HG02840 (cell line): ENCODE data around the gene PROK1.
"Not testable (repeated sequence)": the region's sequence is repeated elsewhere in the genome, so short reads cannot be mapped to it uniquely, and the experiment has no call there.

Experiments
- ATAC-seq: cut with Tn5 transposase; IDR thresholded peaks from one replicate; pipeline ENCODE4 v1.9.1; 2021; ENCODE audit warnings: mild to moderate bottlenecking, moderate library complexity, moderate number of reproducible peaks; ENCODE audit not compliant: unreplicated experiment, low FRiP score

Gene PROK1

GRCh38 chr1:110450929-110451328, at the start of gene PROK1:
PROK1 (plus strand) TSS chr1:110451149; CDS start chr1:110451217, 68 bp downstream.
- no peak for ATAC-seq

GRCh38 chr1:110403805-110404204, 47.1 kb upstream of the PROK1 start:
- ATAC-seq = no peak

- ATAC-seq = no peak
These were observed 46.5 kb upstream of the PROK1 start for GRCh38 chr1:110404401-110404800.

GRCh38 chr1:110406407-110406806, 44.5 kb upstream of the PROK1 start:
- not testable (repeated sequence) for ATAC-seq

GRCh38 chr1:110407260-110408210, 43.4 kb upstream of the PROK1 start, which contains the start of gene LAMTOR5:
LAMTOR5 (minus strand) TSS chr1:110407694; CDS start chr1:110407620, 74 bp downstream.
- peak; percentile 85 for ATAC-seq

- ATAC-seq = no peak
These were observed 42.5 kb upstream of the PROK1 start for GRCh38 chr1:110408488-110408887.

- no peak for ATAC-seq
These were observed 41.6 kb upstream of the PROK1 start for GRCh38 chr1:110409316-110409715.

- no peak for ATAC-seq
These were observed 39.7 kb upstream of the PROK1 start for GRCh38 chr1:110411173-110411735.

- no peak for ATAC-seq
These were observed 38.4 kb upstream of the PROK1 start for GRCh38 chr1:110412576-110412975.

- not testable (repeated sequence) for ATAC-seq
These were observed 37.9 kb upstream of the PROK1 start for GRCh38 chr1:110413045-110413444.

GRCh38 chr1:110418729-110419128, 32.2 kb upstream of the PROK1 start:
- ATAC-seq = no peak

- no peak for ATAC-seq
These were observed 30.8 kb upstream of the PROK1 start for GRCh38 chr1:110420023-110420662.

- no peak for ATAC-seq
These were observed 29.8 kb upstream of the PROK1 start for GRCh38 chr1:110420874-110421793.

- no peak for ATAC-seq
These were observed 26.0 kb upstream of the PROK1 start for GRCh38 chr1:110424699-110425611.

GRCh38 chr1:110425612-110426152, 25.3 kb upstream of the PROK1 start:
- ATAC-seq = no peak

- ATAC-seq = no peak
These were observed 24.1 kb upstream of the PROK1 start for GRCh38 chr1:110426854-110427253.

- ATAC-seq = no peak
These were observed 22.0 kb upstream of the PROK1 start for GRCh38 chr1:110428946-110429345.

- ATAC-seq = no peak
These were observed 20.6 kb upstream of the PROK1 start for GRCh38 chr1:110430366-110430765.

- ATAC-seq = no peak
These were observed 20.0 kb upstream of the PROK1 start for GRCh38 chr1:110430901-110431300.
